Activated CD8-positive, alpha-beta memory T cell treated with anti-CD3 and anti-CD28 coated beads for 24 hours (primary cell): ENCODE results near the gene ACSL3.

Source experiments
- DNase-seq: peaks from one replicate; pipeline ENCODE4 v3.0.0-alpha.2; 2020

The ACSL3 gene

GRCh38 chr2:222944552-222944951, 83.7 kb downstream of the ACSL3 start:
- DNase-seq = no peak

GRCh38 chr2:222944971-222945740, 84.3 kb downstream of the ACSL3 start:
- no peak for DNase-seq

GRCh38 chr2:222945887-222946286, 85.1 kb downstream of the ACSL3 start:
- DNase-seq = no peak

DNA sequence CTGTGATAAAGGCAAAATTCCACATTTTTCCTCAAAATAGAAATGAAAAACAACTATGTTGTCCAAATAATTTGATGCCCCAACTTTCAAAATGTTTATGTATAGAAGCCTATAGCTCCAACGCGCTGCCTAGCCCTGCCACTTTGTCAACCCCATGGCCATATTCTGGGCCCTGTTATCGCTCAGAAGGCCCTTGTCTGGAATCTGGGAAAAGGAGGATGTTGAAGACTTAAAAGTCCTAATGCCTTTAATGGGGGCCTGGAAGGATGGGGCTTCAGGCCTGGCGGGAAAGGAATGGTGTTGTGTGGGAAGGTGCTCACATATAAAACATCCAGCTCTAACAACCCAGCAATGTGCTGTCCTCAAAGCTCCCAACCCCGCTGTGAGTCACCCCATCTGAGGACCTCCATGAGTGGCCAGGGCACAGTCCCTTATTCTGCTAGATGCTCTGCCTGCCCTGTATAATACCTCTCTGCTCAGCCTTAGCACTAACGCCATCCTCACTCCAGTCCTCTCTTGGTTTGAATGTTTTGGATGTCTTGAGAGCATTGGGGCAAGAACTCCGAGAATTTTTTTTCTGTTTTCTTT, 86.0 kb downstream of the ACSL3 start:
- DNase-seq = no peak

DNA sequence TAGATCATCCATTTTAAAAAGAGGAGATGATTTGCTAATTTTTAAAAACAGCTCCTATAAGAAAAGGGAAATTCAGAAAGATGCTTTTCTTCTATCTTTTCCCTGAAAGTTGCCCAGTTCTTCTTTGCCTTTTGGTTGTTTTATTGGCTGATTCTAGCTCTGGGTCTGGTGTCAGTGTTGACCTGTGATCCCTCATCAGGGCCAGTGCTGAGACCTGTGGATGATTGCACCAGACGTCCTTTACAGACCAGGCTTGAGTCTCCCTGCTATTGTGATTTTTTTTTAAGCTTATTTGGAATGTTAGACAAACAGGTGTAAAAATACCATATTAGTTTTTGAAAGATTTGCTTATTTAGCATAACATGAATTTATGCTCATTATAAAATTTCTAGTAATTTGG, 88.2 kb downstream of the ACSL3 start:
- no peak for DNase-seq

DNA sequence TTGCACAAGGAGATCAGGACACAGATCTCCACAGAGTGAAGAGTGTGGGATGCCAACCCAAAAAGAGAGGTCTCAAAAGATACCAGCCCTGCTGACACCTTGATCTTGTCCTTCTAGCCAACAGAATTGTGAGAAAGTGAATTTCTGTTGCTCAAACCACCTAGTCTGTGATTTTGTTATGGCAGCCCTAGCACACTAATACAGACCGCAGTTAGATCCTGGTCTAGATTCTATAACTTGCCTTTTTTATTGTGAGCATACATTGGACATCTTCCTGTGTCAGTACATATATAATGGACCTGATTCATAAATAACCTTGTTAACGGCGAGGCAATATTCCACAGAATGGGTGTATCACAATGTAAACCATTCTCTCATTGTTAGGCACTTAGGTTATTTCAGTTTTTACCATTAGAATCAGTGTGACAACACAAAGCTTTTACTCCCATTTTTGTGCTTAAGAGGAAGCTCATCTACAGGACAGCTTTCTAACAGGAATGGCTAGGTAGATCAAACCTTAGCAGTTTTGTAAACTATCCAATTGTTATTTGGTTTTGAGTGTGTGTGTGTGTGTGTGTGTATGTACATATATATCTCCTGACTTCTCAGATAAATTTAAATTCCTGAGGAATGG, 89.0 kb downstream of the ACSL3 start:
- no peak for DNase-seq

DNA sequence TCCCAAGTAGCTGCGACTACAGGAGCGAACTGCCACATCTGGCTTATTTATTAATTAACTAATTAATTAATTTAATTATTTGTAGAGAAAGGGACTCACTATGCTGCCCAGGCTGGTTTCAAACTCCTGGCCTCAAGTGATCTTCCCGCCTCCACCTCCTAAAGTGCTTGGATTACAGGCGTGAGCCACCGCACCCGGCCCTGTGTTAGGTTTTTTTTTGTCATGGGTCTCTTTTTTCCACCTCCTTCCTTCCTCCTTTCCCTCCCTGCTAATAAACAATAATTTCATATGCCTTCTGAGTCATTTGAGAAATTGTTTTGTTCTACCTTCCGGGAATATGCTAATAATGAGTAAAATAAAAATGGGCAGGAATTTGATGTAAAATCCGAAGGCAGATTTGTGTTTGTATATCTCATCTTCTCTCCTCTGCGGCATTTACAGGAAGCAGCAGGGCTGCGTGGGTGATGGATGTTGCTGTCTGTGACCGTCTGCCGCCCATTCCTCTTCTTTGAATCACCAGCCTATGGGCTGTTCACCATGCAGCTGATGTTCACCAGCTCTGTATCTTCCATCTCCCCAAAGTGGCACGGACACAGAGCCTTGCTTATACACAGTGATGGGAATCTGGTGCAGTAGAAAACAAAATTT, 89.9 kb downstream of the ACSL3 start:
- no peak for DNase-seq

DNA sequence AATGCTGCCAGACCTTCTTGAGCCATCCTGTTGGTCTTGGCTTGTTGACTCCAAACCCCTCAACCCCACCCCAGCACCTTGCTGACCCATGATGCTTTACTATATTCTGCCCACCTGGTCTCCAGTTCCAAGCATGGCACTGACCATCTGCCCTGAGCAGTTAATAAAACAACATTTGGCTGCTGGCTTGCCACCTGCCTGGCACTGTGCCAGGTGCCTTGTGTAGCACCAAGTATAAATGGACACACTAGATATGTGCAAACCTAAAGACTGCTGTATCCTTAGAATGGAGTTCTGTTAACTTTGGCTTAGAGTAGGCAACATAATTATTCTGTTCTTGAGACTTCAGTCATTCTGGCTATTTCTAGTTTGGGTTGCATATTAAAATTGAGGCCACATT, 91.4 kb downstream of the ACSL3 start:
- DNase-seq = no peak

DNA sequence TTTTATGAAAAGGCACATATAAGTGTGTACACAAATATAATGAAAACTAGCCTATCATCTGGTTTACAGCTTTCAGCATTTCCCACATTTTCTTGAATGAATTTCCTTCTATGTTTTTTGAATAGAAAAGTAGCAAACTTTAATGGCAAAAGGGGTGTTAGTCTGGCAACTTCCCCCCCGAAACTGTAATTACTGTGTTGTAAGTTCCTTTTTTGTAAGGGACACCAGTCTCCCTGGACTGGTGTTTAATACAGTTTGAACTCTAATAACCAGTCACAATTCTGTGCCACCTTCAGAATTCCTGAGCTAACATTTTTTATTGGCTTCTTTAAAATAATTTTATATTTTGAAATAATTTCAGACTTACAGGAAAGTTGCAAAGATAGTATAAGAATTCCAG, 94.2 kb downstream of the ACSL3 start:
- no peak for DNase-seq

GRCh38 chr2:222959358-222959757, 98.5 kb downstream of the ACSL3 start:
- DNase-seq = no peak

DNA sequence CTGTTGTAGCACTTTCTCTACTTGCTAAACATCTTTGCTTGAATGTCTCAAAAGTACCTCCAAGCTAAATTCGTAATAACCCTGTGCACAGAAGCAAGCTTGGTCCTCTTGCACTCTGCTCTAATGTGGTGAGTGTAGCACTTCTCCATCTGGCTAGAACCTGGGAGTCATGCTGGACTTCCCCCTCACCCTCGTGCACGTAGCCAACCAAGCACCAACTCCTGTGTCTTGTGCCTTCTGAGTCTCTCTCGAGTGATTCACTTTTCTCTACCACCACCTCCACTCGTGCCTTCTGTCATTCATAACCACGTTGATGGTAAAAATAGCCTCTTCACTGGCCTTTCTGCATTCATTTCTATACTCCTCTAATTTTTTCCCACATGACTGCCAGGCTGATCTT, 99.3 kb downstream of the ACSL3 start:
- no peak for DNase-seq

- DNase-seq = no peak
Observed at GRCh38 chr2:222963641-222964040, 102.8 kb downstream of the ACSL3 start.

DNA sequence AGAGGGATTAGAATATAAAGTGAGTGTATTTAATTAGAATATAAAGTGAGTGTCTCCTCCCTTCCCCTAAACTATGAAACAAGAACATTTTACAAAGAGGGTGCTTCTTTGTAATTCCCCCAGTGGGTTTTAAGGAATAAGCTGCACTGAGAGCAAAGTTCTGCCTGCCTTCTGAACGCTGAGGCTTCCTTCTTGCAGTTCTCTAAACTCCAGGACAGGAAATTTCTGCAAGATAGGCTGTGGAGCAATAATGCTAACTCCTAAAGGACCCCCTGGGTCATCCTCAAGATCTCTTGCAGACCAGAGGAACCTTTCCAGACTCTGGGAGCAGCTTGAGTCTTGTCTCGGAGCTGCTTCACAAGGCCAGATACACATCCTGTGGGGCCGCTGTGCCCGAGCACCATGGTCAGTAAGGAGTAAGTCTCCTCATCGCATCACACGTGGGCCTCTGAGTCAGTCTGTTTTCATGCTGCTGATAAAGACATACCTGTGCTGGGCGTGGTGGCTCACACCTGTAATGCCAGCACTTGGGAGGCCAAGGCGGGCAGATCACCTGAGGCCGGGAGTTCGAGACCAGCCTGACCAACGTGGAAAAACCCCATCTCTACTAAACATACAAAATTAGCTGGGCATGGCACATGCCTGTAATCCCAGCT, 103.7 kb downstream of the ACSL3 start:
- DNase-seq = no peak

DNA sequence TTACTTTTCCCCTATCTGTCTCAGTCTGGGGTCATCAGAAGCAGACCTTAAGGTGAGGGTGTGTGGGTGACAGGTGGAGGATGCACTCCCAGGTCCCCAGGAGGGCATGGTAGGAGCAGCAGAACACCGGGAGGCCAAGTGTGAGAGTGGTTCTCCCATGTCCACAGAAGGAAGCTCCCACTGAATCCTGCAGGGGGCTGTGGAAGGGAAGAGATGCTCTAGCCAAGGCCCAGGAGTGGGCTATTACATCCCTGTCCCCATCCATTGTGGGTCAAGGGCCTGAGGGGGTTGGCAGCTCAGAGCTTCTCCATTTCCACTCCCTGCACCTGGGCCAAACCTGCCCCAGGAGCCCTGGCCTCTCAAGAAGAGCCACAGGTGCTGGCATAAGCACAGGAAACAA, 104.7 kb downstream of the ACSL3 start:
- DNase-seq = no peak

DNA sequence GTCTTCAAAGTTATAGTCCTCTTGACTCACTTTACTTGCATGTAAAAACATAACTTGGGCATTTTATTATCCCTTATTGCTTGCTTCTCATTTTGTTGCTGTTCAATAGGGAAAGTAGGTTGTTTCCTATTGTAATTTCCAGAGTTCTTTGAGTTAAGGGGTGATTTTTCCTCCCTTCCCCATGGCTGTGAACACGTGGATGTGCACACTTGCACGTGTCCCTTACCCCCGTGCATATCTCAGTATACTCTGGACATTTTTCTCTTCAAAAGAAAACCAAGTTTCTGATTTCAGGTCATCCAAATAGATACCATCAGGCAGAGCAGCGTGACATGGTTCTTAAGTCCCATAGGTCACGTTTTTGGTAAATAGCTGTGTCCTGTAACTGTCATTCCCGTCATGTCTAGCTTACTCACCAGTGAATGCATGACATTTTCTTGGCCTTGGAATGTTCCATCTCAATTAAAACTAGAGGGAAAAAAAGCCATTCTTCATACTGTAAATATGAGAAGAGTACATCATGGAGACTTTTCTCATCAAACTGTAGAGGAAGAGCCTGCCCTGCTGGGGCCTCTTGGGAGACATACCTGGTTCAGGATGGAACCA, 107.8 kb downstream of the ACSL3 start:
- DNase-seq = no peak

DNA sequence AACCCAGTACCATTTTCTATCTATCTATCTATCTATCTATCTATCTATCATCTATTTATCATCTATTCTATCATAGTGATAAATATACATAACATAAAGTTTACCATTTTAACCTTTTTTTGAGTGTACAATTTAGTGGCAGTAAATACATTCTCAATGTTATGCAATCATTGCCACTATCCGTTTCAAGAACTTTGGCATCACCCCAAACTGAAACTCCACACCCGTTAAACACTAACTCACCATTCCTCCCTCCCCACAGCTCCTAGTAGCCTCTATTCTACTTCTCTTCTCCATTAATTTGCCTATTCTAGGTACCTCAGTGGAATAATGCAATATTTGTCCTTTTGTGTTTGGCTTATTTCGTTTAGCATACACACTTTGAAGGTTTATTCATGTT, 108.7 kb downstream of the ACSL3 start:
- DNase-seq = no peak

DNA sequence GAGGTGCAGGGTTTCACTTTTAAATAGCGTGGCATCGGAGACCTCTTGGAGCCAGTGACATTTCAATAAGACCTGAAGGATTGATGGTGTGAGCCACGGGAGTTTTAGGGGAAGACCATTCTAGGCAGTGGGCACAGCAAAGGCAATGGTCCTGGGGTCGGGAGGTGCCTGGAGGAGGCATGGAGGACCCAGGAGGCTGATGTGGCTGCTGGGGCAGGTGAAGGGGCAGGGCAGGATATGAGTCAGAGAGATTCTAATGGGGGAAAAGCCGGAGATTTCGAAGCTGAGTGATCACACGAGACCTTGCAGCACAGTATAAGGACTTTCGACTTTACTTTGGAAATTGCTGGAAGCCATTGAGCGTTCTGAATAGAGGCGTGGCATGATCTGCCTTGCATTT, 111.6 kb downstream of the ACSL3 start:
- no peak for DNase-seq

- DNase-seq = no peak
Observed at GRCh38 chr2:222973237-222973636, 112.4 kb downstream of the ACSL3 start.

- DNase-seq = no peak
Observed at GRCh38 chr2:222973733-222974132, 112.9 kb downstream of the ACSL3 start.

DNA sequence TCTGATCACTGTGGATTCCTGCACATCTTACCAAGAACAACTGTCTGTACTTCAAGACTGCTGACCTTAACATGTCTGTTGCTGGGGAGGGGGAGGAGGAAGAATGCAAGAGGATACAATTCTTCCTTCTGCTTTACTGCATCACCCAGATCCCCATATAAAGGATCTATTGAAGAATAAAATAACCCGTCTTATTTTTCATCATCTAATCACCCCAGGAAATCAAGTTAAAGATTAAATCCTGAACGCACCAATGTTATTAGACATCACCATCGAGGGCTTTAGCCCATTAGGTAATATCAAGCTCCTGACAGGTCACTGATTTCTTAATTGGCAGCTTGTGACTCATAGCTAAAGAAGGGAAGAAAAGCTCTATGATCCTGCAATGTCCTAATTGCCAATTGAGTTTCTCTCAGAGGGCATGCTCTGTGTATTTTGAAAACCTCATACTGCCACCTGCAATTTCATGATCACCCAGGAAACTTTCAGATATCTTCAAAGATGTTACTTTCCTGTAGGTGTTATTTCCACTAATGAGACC, 115.8 kb downstream of the ACSL3 start:
- no peak for DNase-seq

GRCh38 chr2:222977121-222977520, 116.3 kb downstream of the ACSL3 start:
- no peak for DNase-seq

GRCh38 chr2:222978850-222979249, 118.0 kb downstream of the ACSL3 start:
- DNase-seq = no peak

DNA sequence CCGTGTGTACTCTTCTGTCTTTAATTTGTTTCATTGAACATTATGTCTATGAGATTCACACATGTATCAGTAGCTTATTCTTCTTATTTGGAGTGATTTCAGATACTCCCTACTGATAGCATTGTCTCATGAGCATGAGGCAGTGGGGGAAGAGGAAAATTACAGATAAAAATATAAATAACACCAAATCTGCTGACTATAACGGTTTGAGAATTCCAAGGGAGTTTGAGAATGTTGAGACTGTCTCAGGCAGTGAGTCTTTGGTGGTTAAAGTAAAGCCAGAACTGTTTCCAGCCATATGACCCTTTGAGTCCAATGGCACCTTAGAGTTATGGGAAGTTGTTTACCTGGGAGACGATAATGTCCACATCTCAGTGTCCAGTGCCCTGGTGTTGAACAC, 118.6 kb downstream of the ACSL3 start:
- DNase-seq = no peak
